Inflammatory macrophage (primary cell): Measurements from ENCODE around the gene L3MBTL3.
"Not testable (repeated sequence)": the region's sequence is repeated elsewhere in the genome, so short reads cannot be mapped to it uniquely, and the experiment has no call there.

Source experiments
- DNase-seq, 2 donors: peaks; one replicate each; pipeline ENCODE4 v3.0.0-alpha.2; 2020 to 2022

The L3MBTL3 gene

GRCh38 chr6:130090796-130091195, 72.4 kb downstream of the L3MBTL3 start:
- DNase-seq = no peak

- no peak for DNase-seq
Measured at GRCh38 chr6:130093546-130093945, 75.2 kb downstream of the L3MBTL3 start.

GRCh38 chr6:130098317-130098716, 79.9 kb downstream of the L3MBTL3 start:
- no peak for DNase-seq

- DNase-seq = no peak
Measured at GRCh38 chr6:130099119-130099518, 80.7 kb downstream of the L3MBTL3 start.

GRCh38 chr6:130105996-130106704, 87.8 kb downstream of the L3MBTL3 start:
- peak; percentile 7 to 11 for DNase-seq

GRCh38 chr6:130107710-130108109, 89.3 kb downstream of the L3MBTL3 start:
- DNase-seq = no peak

GRCh38 chr6:130111031-130111430, 92.7 kb downstream of the L3MBTL3 start:
- DNase-seq = no peak

DNA sequence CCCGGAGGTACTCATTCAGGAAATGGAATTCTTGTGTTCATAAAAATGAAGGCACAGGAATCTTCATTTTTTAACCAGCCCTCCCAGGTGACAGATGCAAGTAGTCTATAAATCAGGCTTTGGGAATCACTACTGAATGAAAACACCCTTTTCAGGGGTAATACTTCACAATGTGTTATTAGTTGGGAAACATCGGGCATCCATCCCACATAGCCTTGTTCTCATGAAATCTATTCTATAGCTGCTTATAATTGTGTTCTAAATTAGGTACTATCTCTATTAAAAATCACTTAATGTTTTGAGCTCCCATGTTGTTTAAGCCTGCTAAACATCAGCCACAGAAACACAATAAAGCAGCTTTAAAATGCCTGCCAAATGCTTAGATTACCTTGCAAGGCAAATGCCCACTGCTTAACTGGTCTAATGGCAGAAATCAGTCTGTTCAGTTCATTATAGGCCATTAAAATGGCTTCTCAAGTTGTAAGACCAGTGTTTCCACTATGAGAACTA, 94.9 kb downstream of the L3MBTL3 start:
- no peak for DNase-seq

DNA sequence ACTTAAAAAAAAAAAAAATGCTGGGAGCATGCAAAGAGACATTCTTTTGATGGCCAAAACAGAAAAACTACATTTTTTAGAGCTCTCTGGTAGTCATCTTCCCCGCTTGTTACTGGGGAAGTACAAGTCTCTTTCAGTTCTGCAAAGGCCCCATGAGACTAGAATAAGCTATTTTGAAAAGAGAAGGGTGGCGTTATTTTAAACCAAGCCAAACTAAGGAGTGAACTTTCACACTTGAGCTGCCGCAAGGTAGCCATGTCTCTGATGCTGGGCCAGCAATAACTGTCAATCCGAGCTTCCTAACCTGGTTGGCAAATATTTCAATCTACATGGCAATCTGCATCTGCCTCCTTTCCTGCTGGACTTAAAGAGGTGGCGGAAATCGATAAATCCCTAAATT, 96.7 kb downstream of the L3MBTL3 start:
- peak in 1 of 2 donors; percentile 15 for DNase-seq

DNA sequence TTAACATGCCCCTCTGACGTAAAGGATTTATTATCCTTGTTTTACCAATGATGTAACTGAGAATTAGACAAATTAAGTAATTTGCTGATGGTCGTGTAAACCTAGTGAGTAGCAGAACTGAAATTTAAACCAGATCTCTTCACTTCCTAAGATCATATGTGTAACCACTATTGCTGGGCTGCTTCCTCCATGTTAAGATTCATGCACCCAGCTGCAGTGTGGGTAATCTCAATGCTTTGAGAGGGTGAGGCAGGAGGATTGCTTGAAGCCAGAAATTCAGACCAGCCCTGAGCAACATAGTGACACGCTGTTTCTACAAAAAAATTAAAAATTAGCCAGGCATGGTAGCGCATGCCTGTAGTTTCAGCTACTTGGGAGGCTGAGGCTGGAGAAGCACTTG, 97.9 kb downstream of the L3MBTL3 start:
- DNase-seq = no peak

DNA sequence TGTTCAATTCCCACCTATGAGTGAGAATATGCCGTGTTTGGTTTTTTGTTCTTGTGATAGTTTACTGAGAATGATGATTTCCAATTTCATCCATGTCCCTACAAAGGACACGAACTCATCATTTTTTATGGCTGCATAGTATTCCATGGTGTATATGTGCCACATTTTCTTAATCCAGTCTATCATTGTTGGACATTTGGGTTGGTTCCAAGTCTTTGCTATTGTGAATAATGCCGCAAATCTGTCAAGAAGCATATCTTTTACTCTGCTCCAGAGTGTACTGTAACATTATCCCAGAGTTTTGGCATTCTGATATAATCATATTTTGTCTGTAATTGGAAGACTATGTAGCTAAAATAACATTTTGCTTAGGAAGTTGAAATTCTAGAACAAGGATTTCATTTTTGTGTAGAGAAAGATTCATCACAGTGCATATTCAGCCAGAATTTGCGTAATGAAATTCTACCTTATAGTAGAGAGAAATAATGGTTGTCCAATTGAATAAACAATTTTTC, 98.9 kb downstream of the L3MBTL3 start:
- DNase-seq = not testable (repeated sequence)

GRCh38 chr6:130118236-130118635, 99.9 kb downstream of the L3MBTL3 start:
- DNase-seq = no peak

DNA sequence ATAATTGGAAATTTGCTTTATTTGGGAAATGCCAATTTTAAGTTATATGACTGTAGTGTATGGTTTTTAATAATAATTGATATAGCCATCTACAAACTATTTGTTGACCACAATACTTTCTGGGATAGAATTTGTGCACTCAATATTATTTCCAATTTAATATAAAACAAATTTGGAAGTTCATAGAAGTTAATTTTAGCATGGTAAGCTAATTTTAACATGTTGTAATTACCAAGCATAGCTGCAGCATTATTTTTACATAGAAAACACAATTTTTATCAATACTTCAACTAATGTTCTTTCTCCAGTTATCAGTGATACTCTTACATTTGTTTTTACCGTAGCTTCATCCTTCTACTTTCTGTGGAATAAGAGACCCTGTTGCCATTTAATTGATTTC, 100.8 kb downstream of the L3MBTL3 start:
- no peak for DNase-seq

DNA sequence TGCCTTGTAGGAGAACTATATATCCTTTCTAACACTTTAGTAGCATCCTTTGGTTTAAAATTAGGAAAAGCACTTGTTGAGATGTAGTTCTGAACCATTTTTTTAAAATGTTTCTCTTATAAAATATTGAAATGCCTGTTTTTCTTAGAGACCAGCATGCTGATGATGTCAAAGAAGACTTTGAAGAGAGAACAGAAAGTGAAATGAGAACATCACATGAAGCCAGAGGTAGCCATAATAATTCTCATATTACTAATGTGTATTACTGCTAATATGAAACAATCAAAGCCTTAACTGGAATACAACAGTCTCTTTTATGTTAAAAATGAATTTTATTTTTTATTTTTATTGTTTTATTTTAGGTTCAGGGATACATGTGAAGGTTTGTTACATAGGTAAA, 102.3 kb downstream of the L3MBTL3 start:
- no peak for DNase-seq

DNA sequence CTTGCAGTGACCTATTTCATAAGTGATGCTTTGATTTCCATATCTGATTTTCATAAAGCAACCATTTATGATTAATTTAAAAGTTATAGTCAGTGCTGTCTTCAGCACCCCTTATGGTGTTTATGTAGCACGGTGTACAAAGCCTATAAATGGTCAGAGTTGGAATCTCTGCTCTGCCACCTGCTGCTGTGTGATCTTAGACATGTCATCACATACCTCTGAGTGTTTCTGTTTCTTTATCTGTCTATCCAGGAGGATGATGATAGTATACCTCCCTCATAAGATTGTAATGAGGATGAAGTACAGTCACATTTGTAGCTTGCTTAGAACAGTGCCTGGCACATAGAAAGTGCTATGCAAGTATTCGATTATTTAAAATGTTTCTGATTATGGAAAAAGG, 103.9 kb downstream of the L3MBTL3 start:
- DNase-seq = no peak

GRCh38 chr6:130127195-130127594, 108.8 kb downstream of the L3MBTL3 start:
- no peak for DNase-seq

DNA sequence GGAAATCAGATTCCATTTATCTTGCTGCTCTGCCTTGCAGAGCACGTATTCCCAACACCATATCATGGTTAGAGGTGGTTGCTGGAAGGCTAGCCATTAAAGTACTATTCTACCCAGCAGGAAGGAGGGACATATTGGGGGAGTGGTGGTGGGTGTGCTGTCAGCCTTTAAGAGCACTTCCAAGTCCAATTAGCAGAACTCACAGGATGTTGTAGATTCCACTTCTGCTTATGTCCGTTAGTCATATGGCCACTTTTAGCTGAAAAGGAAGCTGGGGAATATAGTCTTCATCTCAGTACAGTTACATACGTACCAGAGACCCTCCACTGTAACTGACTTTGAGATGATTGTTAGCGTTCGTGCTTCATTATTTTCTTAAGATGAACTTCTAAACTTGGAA, 109.9 kb downstream of the L3MBTL3 start:
- peak; percentile 46 to 59 for DNase-seq

DNA sequence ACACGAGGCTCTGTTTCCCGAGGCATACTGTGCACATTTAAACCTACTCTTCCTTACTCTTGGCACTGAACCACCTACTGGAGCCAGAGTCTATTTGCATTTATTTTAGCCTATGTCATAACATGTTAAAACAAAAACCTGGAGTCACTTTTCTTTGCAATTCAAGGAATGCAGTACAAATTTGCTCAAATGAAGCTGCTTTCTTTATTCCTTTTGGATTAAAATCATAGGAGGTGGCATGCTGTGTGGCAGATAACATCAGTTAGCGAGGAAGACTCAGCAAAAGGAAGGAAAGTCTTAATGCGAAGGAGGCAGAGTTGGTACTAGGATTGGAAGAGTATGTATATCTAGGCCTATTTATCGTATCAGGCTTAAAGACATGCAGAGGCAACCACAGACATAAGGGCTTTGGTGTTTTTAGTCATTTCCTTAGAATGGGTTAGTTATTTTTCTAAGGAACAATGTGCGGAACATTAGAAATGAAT, 111.4 kb downstream of the L3MBTL3 start:
- no peak for DNase-seq

DNA sequence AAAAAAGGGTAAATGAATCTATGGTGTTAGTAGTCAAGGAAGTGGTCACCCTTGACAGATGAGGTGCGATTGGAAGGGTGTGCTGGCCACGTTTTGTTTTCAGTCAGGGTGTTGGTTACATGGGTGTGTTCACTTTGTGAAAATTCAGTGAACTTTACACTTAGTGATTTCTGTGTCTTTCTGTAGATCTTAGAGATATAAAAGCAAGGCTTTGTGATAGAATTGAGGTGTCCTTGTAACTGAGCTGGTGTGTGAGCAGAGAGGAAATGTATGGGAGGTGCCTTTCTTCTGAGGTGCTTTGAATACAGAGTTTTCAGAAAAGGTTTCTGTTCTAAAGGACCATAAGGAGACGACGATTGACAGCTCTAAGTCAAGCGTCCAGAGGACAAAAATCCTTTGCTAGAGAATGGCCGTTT, 113.9 kb downstream of the L3MBTL3 start:
- DNase-seq = no peak

DNA sequence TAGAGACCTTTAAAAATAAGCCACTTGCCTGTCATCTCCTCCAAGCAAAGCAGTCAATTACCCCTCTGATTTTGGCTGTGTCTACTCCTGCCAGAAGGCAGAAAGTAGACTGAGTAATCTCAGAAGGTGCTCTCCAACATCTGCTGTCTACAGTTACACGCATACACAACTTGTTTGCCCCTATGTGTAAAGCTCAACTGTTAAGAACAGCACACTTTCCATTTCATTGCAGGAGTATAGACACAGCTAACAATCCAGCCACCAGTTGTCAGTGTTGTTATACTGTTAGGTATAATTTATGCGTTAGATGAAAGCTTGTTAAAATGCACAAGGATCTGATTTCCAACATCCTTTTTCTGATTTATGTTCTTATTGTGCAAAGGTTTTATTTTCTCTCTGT, 116.2 kb downstream of the L3MBTL3 start:
- no peak for DNase-seq

GRCh38 chr6:130136798-130137197, 118.4 kb downstream of the L3MBTL3 start:
- DNase-seq = no peak

DNA sequence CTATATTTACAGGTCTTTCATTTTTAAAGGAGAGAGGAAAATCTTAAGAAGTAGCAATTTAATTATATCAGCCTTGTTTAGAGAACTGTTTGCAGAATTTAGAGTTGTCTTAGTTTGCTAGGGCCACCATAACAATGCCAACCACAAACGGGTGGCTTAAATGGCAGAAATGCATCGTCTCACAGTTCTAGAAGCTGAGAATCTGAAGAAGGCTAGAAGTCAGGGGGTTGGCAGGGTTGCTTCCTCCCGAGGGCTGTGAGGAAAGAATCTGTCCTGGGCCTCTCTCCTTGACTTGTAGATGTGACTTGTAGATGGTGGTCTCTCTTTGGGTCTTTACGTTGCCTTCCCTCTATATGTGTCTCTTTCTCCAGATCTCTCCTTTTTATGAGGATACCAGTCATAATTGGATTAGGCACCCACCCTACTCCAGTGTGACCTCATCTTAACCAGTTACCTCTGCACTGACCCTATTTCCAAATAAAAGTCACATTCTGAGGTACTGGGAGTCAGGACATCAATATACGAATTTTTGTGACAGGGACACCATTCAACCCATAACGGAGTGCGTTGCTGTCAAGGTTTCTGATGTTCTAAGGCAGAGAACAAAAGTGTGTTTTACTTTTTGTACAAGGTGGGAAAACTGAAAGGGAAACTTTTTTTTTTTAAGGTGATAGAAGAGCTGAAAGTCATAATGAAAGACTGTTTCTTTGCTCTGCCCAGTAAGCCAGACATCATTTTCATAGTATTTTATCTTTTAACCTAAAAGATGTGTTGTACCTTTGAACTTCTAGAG, 119.9 kb downstream of the L3MBTL3 start:
- no peak for DNase-seq

DNA sequence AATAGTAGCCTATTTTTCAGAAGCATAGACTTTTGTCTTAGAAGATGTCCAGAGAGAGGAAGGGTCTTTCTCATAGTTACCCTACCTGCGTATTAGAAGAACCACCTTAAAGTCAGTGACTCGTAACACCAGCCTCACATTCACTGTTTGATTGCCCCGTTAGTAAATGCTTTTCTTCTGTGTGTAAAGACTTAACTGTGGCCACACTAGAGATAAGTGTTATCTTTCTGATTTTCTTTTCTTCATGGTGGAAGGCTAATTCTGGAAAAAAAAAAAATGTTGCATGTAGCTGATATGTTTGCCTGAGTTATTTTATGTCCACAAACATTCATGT, 120.5 kb downstream of the L3MBTL3 start:
- no peak for DNase-seq

DNA sequence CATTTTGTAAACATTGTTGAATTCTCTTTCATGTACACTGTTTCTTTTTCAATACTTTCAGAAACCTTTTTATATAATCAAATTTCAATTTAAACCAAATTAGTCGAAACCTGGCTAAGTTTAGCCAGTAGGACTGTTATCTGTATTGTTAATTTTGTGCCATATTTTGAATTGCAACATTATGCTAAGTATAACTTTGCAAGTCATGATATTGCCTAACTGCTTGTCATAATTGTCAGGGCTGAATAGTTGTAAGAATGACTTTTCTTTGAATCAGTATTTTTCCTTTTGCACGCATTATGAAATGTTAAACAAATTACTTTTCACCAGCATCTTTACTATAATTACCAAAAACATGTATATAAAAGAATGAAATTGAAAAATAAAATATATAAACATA, 121.7 kb downstream of the L3MBTL3 start:
- peak; percentile 21 to 61 for DNase-seq
